ENCODE measurements around the gene GNG2. TPM values are rescaled to one million over a fixed set of nuclear protein-coding genes. Genes with fewer than 3 reads are reported as not detected.

GNG2 gene
- total RNA-seq, 1 donor from 2014 or later = 245 TPM

DNA sequence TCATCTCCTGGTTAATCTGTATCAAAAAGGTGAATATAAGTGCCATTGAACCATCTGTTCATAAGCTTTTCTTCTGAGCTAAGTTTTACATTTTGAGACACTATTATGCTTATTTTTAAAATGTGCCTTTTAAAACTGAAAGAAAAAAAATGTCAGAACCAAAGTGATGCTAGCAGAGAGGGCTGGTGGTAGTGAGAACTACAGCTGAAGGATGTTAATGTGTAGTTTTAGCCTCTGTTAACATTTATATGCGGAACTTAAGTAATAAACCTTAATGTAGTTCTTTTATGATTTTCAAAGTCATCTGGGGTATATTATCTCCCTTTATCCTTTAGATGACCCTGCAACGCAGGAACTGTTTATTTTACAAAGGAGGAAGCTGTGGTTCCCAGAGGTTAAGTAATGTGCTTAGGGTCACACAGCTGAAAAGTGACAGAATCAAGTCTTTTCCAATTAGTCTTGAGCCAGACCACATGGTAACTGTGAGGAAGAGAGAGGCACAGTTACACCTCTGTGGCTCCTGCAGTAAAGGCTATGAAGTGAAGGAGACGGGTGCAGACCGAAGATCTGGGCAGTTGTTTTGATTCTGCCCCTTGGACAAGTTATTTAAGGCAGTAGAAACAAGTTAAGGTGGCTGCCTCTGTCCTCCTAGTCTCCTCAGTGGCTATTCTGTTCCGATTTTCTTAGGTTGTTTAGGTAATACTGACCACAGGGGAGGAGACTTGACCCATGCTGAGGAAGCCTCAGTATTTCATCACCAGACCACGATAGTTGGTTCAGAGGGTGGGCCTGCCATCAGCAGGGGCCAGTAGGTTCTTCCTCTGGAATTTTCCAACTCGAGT, 23.9 kb downstream of the GNG2 start:
- peaks cover 1% of the 10 kb centered on the region for H3K4me1 Mint-ChIP-seq (ENCODE audit: low read depth, unreplicated experiment)
- H3K27ac Mint-ChIP-seq (ENCODE audit: unreplicated experiment) = no peak overlapping the region
- DNase-seq = no peak
- TF ChIP-seq, protein P1, sequence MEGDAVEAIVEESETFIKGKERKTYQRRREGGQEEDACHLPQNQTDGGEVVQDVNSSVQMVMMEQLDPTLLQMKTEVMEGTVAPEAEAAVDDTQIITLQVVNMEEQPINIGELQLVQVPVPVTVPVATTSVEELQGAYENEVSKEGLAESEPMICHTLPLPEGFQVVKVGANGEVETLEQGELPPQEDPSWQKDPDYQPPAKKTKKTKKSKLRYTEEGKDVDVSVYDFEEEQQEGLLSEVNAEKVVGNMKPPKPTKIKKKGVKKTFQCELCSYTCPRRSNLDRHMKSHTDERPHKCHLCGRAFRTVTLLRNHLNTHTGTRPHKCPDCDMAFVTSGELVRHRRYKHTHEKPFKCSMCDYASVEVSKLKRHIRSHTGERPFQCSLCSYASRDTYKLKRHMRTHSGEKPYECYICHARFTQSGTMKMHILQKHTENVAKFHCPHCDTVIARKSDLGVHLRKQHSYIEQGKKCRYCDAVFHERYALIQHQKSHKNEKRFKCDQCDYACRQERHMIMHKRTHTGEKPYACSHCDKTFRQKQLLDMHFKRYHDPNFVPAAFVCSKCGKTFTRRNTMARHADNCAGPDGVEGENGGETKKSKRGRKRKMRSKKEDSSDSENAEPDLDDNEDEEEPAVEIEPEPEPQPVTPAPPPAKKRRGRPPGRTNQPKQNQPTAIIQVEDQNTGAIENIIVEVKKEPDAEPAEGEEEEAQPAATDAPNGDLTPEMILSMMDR (IDR thresholded peaks at IDR 0.05; ENCODE audit: partially characterized antibody, unreplicated experiment) = no peak
- peaks cover 3% of the 10 kb centered on the region for H3K9me3 Mint-ChIP-seq (ENCODE audit: unreplicated experiment)
- peaks cover 4% of the 10 kb centered on the region for H3K36me3 Mint-ChIP-seq (ENCODE audit: unreplicated experiment)
- no peaks in the 10 kb centered on the region for H3K27me3 Mint-ChIP-seq (ENCODE audit: unreplicated experiment)
- no peak overlapping the region for H3K4me3 Mint-ChIP-seq (ENCODE audit: unreplicated experiment)

- peaks cover 4% of the 10 kb centered on the region for H3K36me3 Mint-ChIP-seq (ENCODE audit: unreplicated experiment)
- TF ChIP-seq, protein P1 (IDR thresholded peaks at IDR 0.05; ENCODE audit: partially characterized antibody, unreplicated experiment) = no peak
- H3K4me1 Mint-ChIP-seq (ENCODE audit: low read depth, unreplicated experiment) = no peaks in the 10 kb centered on the region
- H3K27ac Mint-ChIP-seq (ENCODE audit: unreplicated experiment) = no peak overlapping the region
- peaks cover 3% of the 10 kb centered on the region for H3K9me3 Mint-ChIP-seq (ENCODE audit: unreplicated experiment)
- H3K4me3 Mint-ChIP-seq (ENCODE audit: unreplicated experiment) = no peak overlapping the region
- DNase-seq = no peak
- no peaks in the 10 kb centered on the region for H3K27me3 Mint-ChIP-seq (ENCODE audit: unreplicated experiment)
Observed at GRCh38 chr14:51889851-51890250, 29.4 kb downstream of the GNG2 start.

DNA sequence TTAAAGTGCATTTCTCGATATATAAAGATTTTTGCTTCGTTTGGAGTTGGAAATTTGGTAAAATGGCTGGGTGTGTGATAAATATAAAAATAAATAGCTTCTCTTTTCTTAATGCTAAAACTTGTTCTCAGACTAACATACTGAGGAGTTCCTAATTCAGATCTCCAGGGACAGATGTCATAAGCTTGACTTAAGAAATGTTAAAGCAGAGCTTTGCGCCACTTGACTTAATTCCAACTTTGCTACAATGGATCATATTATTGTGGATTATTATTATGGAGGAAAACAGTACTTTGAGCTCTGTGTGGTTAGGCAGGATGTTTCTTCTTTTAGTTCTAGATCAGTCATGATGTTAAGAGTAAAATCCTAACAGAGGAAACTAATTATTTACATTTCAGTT, 33.8 kb downstream of the GNG2 start:
- Mint-ChIP-seq H3K36me3 (ENCODE audit: unreplicated experiment) (no peaks in the 10 kb centered on the region), H3K27me3 (ENCODE audit: unreplicated experiment) (no peaks in the 10 kb centered on the region), H3K4me1 (ENCODE audit: low read depth, unreplicated experiment) (peaks cover 9% of the 10 kb centered on the region), H3K9me3 (ENCODE audit: unreplicated experiment) (no peaks in the 10 kb centered on the region), H3K4me3 (ENCODE audit: unreplicated experiment) (no peak overlapping the region), H3K27ac (ENCODE audit: unreplicated experiment) (no peak overlapping the region)
- no peak for DNase-seq
- TF ChIP-seq, protein P1 (IDR thresholded peaks at IDR 0.05; ENCODE audit: partially characterized antibody, unreplicated experiment) = no peak

GRCh38 chr14:51895375-51895774, 35.0 kb downstream of the GNG2 start:
- H3K4me3 Mint-ChIP-seq (ENCODE audit: unreplicated experiment) = no peak overlapping the region
- peaks cover 9% of the 10 kb centered on the region for H3K4me1 Mint-ChIP-seq (ENCODE audit: low read depth, unreplicated experiment)
- TF ChIP-seq, protein P1 (IDR thresholded peaks at IDR 0.05; ENCODE audit: partially characterized antibody, unreplicated experiment) = no peak
- no peaks in the 10 kb centered on the region for H3K9me3 Mint-ChIP-seq (ENCODE audit: unreplicated experiment)
- no peak for DNase-seq
- no peaks in the 10 kb centered on the region for H3K36me3 Mint-ChIP-seq (ENCODE audit: unreplicated experiment)
- H3K27me3 Mint-ChIP-seq (ENCODE audit: unreplicated experiment) = no peaks in the 10 kb centered on the region
- H3K27ac Mint-ChIP-seq (ENCODE audit: unreplicated experiment) = no peak overlapping the region

GRCh38 chr14:51897791-51898355, 37.5 kb downstream of the GNG2 start:
- Mint-ChIP-seq H3K4me1 (ENCODE audit: low read depth, unreplicated experiment) (peaks cover 9% of the 10 kb centered on the region), H3K27me3 (ENCODE audit: unreplicated experiment) (peaks cover 1% of the 10 kb centered on the region), H3K9me3 (ENCODE audit: unreplicated experiment) (no peaks in the 10 kb centered on the region), H3K4me3 (ENCODE audit: unreplicated experiment) (no peak overlapping the region), H3K27ac (ENCODE audit: unreplicated experiment) (no peak overlapping the region), H3K36me3 (ENCODE audit: unreplicated experiment) (no peaks in the 10 kb centered on the region)
- DNase-seq = no peak
- TF ChIP-seq, protein P1 (IDR thresholded peaks at IDR 0.05; ENCODE audit: partially characterized antibody, unreplicated experiment) = no peak

Measured in glutamatergic neuron (in vitro differentiated cells).